ENCODE data around the gene ARHGEF12. TPM values are rescaled to one million over a fixed set of nuclear protein-coding genes. Genes with fewer than 3 reads are reported as not detected.

The ARHGEF12 gene
- 10 to 100 TPM; 13.9 to 27.7 (median 20.7) TPM for polyA plus RNA-seq

- peak within 1 kb of the TSS; percentile 84 for H3K27ac ChIP-seq (ENCODE audit: low read depth, low read length)
- 0 to 1% (median 1%) methylated on average over 69 to 92 of the region's 92 CpGs for whole genome bisulfite sequencing, 3 donors
Observed at GRCh38 chr11:120335908-120336640, at the start of gene ARHGEF12. TSS of gene ARHGEF12 (plus strand) at chr11:120336413. CDS start at chr11:120337244, 831 bp downstream.

- H3K27ac ChIP-seq (ENCODE audit: low read depth, low read length) = no peak overlapping the region
- 85 to 95% (median 95%) methylated on average over 2 of the region's 2 CpGs for WGBS, 3 donors
Observed at GRCh38 chr11:120288021-120288420, 48.2 kb upstream of the ARHGEF12 start.

- WGBS, 3 donors = 63 to 82% (median 71%) methylated on average over 9 of the region's 9 CpGs
- no peak overlapping the region for H3K27ac ChIP-seq (ENCODE audit: low read depth, low read length)
Observed at GRCh38 chr11:120289426-120289825, 46.8 kb upstream of the ARHGEF12 start.

- H3K27ac ChIP-seq (ENCODE audit: low read depth, low read length) = no peak overlapping the region
- 47 to 54% (median 51%) methylated on average over 3 of the region's 3 CpGs for WGBS, 3 donors
Observed at GRCh38 chr11:120290956-120291355, 45.3 kb upstream of the ARHGEF12 start.

GRCh38 chr11:120293038-120293800 is 43.0 kb upstream of the ARHGEF12 start:
- no peak overlapping the region for H3K27ac ChIP-seq (ENCODE audit: low read depth, low read length)
- WGBS, 3 donors = 59 to 76% (median 65%) methylated on average over 5 of the region's 5 CpGs

GRCh38 chr11:120294096-120294495 is 42.1 kb upstream of the ARHGEF12 start:
- WGBS, 3 donors = 61 to 78% (median 76%) methylated on average over 5 of the region's 5 CpGs
- H3K27ac ChIP-seq (ENCODE audit: low read depth, low read length) = no peak overlapping the region

- no peak overlapping the region for H3K27ac ChIP-seq (ENCODE audit: low read depth, low read length)
- whole genome bisulfite sequencing, 3 donors = 26 to 57% (median 54%) methylated on average over 4 of the region's 4 CpGs
Observed at GRCh38 chr11:120295099-120295498, 41.1 kb upstream of the ARHGEF12 start.

GRCh38 chr11:120296554-120296953 is 39.7 kb upstream of the ARHGEF12 start:
- 93 to 98% (median 97%) methylated on average over 5 of the region's 5 CpGs for WGBS, 3 donors
- H3K27ac ChIP-seq (ENCODE audit: low read depth, low read length) = no peak overlapping the region

GRCh38 chr11:120298461-120298860 is 37.8 kb upstream of the ARHGEF12 start:
- WGBS, 3 donors = 79 to 96% (median 94%) methylated on average over 5 of the region's 5 CpGs

GRCh38 chr11:120302001-120302805 is 34.0 kb upstream of the ARHGEF12 start:
- 35 to 71% (median 62%) methylated on average over 6 of the region's 6 CpGs for WGBS, 3 donors
- H3K27ac ChIP-seq (ENCODE audit: low read depth, low read length) = no peak overlapping the region

More at GRCh38 chr11:120298461-120298860, 37.8 kb upstream of the ARHGEF12 start:
- no peak overlapping the region for H3K27ac ChIP-seq (ENCODE audit: low read depth, low read length)

GRCh38 chr11:120303004-120303637 is 33.1 kb upstream of the ARHGEF12 start:
- no peak overlapping the region for H3K27ac ChIP-seq (ENCODE audit: low read depth, low read length)
- 12 to 28% (median 16%) methylated on average over 3 of the region's 3 CpGs for WGBS, 3 donors

GRCh38 chr11:120304526-120304925 is 31.7 kb upstream of the ARHGEF12 start:
- no peak overlapping the region for H3K27ac ChIP-seq (ENCODE audit: low read depth, low read length)

- 78 to 84% (median 83%) methylated on average over 12 of the region's 12 CpGs for WGBS, 3 donors
- H3K27ac ChIP-seq (ENCODE audit: low read depth, low read length) = no peak overlapping the region
Observed at GRCh38 chr11:120305286-120305685, 30.9 kb upstream of the ARHGEF12 start.

GRCh38 chr11:120306519-120307242 is 29.5 kb upstream of the ARHGEF12 start:
- H3K27ac ChIP-seq (ENCODE audit: low read depth, low read length) = no peak overlapping the region
- 47 to 71% (median 52%) methylated on average over 11 of the region's 11 CpGs for WGBS, 3 donors

- 89 to 95% (median 90%) methylated on average over 11 of the region's 11 CpGs for WGBS, 3 donors
- H3K27ac ChIP-seq (ENCODE audit: low read depth, low read length) = no peak overlapping the region
Observed at GRCh38 chr11:120307476-120307875, 28.7 kb upstream of the ARHGEF12 start.

- 86 to 91% (median 90%) methylated on average over 7 of the region's 7 CpGs for WGBS, 3 donors
- no peak overlapping the region for H3K27ac ChIP-seq (ENCODE audit: low read depth, low read length)
Observed at GRCh38 chr11:120308081-120308480, 28.1 kb upstream of the ARHGEF12 start.

- no peak overlapping the region for H3K27ac ChIP-seq (ENCODE audit: low read depth, low read length)
- WGBS, 3 donors = 53 to 75% (median 75%) methylated on average over 3 of the region's 3 CpGs
Observed at GRCh38 chr11:120310870-120311269, 25.3 kb upstream of the ARHGEF12 start.

- 82 to 86% (median 84%) methylated on average over 3 of the region's 3 CpGs for WGBS, 3 donors
- H3K27ac ChIP-seq (ENCODE audit: low read depth, low read length) = no peak overlapping the region
Observed at GRCh38 chr11:120314861-120315260, 21.4 kb upstream of the ARHGEF12 start.

Measured in adipose tissue (tissue), 3 donors.